ENCODE results near the gene MED23.

GRCh38 chr6:131548441-131548840 lies 79.6 kb downstream of the MED23 start:
- TF ChIP-seq, protein P1, sequence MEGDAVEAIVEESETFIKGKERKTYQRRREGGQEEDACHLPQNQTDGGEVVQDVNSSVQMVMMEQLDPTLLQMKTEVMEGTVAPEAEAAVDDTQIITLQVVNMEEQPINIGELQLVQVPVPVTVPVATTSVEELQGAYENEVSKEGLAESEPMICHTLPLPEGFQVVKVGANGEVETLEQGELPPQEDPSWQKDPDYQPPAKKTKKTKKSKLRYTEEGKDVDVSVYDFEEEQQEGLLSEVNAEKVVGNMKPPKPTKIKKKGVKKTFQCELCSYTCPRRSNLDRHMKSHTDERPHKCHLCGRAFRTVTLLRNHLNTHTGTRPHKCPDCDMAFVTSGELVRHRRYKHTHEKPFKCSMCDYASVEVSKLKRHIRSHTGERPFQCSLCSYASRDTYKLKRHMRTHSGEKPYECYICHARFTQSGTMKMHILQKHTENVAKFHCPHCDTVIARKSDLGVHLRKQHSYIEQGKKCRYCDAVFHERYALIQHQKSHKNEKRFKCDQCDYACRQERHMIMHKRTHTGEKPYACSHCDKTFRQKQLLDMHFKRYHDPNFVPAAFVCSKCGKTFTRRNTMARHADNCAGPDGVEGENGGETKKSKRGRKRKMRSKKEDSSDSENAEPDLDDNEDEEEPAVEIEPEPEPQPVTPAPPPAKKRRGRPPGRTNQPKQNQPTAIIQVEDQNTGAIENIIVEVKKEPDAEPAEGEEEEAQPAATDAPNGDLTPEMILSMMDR (IDR thresholded peaks at IDR 0.05), result no peak
- TF ChIP-seq EP300 (IDR thresholded peaks at IDR 0.05) (no peak), POLR2A (IDR thresholded peaks at IDR 0.05) (no peak), POLR2AphosphoS5 (IDR thresholded peaks at IDR 0.05) (no peak)
